ENCODE data around the gene FAM221B.

DNA sequence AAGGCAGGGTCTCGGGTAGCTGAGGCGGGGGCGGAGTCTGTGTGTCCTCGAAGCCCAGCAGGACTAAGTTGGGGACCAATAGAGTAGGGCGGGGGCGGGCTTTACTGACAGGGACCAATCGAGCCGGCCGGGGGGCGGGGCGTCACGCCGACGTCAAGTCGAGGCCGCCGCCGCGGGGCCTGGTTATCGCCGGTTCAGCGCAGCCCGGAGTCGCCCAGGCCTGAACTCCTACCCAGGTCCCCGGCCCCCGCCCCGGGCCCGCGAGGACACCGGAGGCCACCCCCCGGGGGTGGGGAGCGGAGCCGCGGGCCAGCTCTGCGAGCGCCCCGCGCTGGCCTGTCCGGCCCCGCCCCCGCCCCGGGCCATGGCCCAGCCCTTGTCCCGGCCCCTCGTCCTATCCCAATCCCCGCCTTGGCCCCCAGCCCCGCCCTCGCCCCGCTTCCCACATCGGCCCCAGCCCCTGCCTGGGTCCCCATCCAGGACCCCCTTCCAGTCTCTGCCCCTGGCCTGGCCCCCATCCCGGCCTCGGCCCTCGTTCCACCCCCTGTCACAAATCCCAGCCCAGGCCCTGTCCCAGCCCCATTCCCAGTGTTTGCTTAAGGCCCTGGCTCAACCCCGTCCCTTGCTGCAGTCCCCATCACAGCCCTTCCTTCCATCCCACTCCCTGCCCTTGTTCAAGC is 692 bp upstream of the FAM221B start, which contains the start of gene TMEM8B:
- TF ChIP-seq POLR2AphosphoS5 (IDR thresholded peaks at IDR 0.05), result peak; percentile 11 to 44
- TF ChIP-seq, protein P1, sequence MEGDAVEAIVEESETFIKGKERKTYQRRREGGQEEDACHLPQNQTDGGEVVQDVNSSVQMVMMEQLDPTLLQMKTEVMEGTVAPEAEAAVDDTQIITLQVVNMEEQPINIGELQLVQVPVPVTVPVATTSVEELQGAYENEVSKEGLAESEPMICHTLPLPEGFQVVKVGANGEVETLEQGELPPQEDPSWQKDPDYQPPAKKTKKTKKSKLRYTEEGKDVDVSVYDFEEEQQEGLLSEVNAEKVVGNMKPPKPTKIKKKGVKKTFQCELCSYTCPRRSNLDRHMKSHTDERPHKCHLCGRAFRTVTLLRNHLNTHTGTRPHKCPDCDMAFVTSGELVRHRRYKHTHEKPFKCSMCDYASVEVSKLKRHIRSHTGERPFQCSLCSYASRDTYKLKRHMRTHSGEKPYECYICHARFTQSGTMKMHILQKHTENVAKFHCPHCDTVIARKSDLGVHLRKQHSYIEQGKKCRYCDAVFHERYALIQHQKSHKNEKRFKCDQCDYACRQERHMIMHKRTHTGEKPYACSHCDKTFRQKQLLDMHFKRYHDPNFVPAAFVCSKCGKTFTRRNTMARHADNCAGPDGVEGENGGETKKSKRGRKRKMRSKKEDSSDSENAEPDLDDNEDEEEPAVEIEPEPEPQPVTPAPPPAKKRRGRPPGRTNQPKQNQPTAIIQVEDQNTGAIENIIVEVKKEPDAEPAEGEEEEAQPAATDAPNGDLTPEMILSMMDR (IDR thresholded peaks at IDR 0.05), result peak in 1 of 6 experiments; percentile 4

Data from upper lobe of left lung (tissue), 4 donors.